Esophagus squamous epithelium (tissue), 4 donors: ENCODE results near the gene SPNS1.

ENCODE experiments used
- CTCF ChIP-seq, 6 experiments: fragments of 450-650 bp in 4 of 6; fragments of 200-600 bp in 2 of 6; sonication (generic) in 2 of 6; IDR thresholded peaks; one replicate each; pipeline ENCODE4 v1.5.1; 2016 to 2019; ENCODE audit warnings: antibody characterized with exemption in 6 of 6, mild to moderate bottlenecking in 4 of 6, moderate library complexity in 4 of 6
- POLR2A ChIP-seq, 4 donors: fragments of 450-650 bp; IDR thresholded peaks; one replicate each; pipeline ENCODE4 v1.6.1; 2017; ENCODE audit warnings: antibody characterized with exemption in 4 of 4, mild to moderate bottlenecking in 4 of 4, moderate library complexity in 3 of 4

GRCh38 chr16:28980929-28981328 lies 6.4 kb downstream of the SPNS1 start:
- TF ChIP-seq CTCF (IDR thresholded peaks at IDR 0.05) = no peak
- no peak for TF ChIP-seq POLR2A (IDR thresholded peaks at IDR 0.05)
